EL (cell line): ENCODE measurements around the gene SEPTIN14.
"Not testable (repeated sequence)": the region's sequence is repeated elsewhere in the genome, so short reads cannot be mapped to it uniquely, and the experiment has no call there.

ENCODE experiments used
- DNase-seq: peaks from one replicate; pipeline ENCODE4 v3.0.0-alpha.2; 2016

The SEPTIN14 gene

DNA sequence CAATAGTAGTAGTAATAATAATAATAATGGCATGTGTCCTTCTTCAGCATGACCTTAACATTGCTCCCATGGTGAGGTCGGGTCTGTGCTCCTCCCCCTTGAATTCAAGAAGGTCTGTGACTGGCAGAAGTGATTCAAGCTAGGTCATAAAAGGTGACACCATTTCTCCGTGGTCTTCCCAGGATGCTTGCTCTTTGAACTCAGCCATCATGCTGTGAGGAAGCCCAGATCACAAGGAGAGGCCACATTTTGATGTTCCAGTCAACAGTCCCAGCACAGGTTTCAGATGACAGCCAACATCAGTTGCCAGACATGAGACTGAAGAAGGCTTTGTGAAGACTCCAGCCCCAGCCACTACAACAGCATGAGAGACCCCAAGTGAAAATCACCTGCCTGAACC is 83.9 kb downstream of the SEPTIN14 start:
- DNase-seq, result no peak

DNA sequence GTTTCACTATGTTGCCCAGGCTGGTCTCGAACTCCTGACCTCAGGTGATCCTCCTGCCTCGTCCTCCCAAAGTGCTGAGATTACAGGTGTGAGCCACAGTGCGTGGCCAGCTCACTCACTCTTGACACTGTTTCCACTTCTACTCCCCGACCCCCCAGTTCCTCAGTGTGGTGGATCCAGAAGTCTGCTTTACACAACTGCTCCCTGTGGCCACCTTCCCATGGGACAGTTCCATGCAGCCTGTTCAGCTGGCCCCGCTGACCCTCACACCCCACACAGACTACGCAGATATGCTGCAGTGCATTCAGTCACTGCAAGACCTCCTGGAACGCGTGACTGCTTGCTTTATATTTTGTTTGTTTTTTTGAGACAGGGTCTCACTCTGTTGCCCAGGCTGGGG is 86.4 kb downstream of the SEPTIN14 start:
- no peak for DNase-seq

DNA sequence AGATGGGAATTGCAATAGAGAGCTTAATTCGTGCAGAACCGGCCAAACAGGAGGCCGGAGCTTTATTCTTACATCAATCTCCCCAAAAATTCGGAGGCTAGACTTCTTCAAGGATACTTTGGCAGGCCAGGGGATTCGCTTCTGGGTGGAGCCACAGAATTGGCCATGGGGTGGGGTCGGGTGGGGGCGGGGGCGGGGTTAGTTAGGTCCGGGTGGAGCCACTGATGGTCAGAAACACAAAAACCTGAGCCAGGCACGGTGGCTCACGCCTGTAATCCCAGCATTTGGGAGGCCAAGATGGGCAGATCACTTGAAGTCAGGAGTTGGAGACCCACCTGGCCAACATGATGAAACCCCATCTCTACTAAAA is 87.5 kb downstream of the SEPTIN14 start:
- no peak for DNase-seq

DNA sequence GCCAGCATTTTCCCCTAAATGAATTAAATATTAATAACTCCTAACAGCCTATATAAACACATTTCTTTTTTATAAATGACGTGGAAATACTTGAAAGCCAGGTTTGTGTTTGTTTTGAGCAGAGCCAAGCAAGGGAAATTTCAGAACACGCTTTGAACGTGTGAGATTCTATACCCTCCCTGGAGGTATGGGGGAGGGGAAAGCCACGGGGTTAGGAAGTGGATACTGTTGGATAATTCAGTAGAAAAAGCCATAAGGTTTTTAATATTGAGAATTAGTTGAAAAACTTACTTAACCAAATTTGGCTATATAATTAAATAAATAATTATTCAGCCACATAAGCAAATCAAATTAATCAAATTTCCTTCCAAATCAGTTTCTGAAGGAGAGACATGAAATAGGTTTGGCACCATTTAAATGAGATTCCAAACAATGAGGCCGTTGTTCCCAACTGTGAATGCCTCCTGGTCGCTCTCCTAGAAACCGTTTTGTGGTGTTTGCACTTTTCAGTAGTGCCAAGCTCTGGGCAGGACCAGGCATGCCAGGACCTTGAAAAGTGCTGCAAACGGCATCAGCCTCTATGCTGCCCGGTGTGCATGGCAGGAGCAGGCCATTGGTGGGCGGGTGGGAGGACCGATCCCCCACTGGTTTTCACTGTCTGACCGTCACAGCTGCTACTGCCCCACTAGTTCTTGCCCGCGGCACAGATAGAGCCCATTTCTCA is 88.1 kb downstream of the SEPTIN14 start:
- DNase-seq, result no peak

DNA sequence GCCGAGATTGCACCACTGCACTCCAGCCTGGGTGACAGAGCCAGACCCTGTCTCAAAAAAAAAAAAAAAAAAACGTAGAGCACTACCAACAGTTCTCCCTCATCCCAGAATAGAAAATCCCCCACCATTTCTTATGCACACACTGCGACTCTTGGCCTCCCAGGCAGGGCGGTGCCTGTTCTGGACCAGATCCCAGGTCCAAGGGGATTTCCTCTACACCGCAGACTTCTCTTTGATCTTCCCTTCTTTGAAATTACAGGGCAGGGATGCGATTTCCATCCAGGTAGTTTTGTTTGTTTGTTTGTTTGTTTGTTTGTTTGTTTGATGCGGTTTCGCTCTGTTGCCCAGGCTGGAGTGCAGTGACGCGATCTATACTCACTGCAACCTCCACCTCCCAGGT is 91.8 kb downstream of the SEPTIN14 start:
- no peak for DNase-seq

DNA sequence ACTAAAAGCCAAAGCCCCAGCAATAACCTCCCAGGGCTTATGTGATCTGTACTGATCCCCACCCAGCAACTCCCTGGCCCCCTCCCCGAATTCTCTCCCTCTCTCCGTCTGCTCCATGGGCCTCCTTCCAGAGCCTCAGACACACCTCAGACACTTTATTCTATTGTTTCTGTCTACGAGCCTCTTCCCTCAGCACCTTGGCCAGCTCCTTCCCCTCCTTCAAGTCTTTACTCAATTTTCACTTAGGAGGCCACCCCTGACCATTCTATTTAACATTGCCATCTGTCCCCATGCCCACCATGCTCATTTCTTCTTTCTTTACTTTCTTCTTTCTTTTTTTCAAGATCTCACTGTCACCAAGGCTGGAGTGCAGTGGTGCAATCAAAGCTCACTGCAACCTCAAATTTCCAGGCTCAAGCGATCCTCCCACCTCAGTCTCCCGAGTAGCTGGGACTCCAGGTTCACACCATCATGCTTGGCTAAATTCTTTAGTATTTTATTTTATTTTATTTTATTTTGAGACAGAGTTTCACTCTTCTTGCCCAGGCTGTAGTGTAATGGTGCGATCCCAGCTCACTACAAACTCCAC is 109.2 kb downstream of the SEPTIN14 start:
- DNase-seq, result not testable (repeated sequence)

DNA sequence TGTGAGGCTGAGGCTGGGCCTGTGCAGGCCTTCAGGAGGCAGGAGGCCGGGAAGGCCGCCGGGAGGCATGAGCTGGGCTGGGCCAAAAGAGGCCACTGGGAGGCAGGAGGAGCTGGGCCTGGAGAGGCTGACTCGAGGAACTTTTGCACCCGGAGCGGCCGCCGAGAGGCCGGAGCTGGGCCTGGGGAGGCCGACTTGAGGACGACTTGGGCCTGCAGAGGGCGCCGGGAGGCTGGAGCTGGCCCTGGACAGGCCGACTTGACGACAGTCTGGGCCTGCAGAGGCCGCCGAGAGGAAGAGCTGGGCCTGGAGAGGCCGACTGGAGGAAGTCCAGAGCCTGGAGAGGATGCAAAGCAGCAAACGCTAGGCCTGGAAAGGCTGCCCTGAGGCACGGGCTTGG is 117.8 kb downstream of the SEPTIN14 start:
- DNase-seq, result not testable (repeated sequence)
